HPDE6-E6E7 (cell line): Measurements from ENCODE around the gene R3HDM2.

ENCODE experiments used
- DNase-seq: peaks from one replicate; pipeline ENCODE4 v3.0.0; 2011; ENCODE audit warnings: missing footprints; ENCODE audit errors: extremely low spot score

Gene R3HDM2

DNA sequence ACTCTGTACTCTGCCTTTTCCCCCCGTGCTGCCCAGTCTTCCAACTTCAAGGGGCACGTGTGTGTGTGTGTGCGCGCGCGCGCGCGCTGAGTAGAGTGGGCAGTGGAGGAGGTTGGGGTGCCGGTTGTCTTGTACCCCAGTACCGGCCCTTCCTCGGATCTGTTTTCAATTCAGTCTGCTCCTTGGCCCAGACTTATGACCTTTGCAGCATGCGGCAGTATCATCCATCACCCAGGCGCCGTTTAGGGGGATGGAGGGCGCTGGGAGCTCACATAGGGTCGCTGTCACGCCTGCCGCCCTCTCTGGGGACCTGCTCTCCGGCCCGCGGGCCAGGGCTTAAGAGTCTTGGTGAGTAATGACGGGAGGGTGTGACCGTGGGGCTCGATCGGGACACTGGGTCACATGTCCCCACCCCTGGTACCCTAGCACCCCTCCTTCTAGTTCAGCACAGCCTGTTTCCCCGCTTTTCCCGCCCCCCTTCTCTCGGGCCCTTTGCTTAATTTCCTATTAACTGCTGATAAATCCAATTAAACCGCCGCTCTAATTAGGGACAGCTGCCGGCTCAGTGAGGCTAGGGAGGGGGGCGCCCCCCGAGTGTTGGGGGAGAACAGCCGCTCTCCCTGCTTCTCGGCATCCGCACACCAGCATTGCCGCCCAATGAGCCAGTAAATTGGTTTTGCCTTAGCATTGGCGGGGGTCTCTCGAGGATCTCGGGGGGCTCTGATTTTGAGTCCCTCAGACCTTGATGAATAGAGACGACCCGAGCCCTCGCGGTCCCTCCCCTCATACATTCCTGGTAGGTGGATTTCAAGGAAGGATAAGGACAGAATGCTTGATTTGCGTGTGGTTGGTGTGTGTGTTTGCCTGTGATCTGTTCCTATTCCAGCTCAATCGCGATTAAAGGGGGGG, 189.2 kb downstream of the R3HDM2 start:
- DNase-seq, result no peak

DNA sequence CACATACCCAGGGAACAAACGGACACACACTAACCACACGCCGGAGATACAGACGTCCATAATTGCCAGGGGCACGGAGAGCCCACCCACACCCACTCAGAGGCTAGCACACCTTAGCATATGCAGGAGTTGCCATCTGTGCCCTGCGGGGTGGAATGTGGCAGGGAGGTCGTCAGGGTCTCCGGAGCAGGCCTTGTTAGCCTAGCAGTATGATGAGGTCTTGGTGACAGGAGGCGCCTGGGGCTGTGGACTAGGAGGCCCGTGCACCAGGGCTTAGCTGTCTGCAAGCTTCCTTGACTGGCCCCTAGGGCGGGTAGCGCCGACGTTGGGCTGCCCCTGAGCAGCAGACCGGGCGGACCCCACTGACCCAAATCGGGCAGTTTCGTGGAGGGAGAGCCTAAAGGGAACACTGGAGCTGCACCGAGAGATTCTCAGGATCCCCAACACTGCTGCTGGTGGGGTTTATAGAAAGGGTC, 189.9 kb downstream of the R3HDM2 start:
- no peak for DNase-seq

DNA sequence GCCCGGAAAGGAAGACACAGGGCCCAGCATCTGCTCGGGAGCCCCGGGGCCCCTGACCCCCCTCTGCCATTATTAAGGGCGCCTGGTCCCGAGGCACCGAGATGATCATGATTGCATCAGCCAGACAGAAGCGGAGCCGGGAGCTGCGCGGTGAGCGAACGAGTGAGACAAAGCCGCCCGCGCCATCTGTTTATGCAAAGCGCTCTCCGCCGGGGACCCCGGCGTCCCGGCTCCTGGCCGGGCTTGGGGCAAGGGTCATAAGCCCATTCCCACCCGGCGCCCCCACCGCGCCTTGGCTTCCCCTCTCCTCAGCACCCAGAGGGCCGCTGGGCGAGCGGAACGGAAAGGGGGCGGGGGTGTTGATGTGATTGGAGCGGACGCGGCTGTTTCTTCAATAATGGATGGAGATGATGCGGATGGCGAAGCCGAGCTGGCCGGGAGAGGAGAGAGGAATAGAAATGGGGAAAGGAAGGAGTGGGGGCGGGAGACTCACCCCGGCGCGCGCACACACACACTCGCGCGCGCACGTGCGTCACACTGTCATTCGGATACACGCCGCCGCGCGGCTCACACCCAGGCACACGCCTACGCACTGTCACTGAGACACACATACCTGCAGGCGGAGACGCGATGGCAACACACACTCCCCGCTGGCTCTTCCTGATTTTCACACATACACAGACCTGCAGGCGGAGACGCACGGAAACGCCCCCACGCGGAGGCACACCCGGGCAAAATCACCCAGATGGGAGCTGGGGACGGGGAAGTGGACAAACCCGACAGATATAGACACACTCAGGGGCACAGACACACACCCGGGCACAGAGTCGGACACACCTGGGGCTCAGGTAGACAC, 190.5 kb downstream of the R3HDM2 start:
- DNase-seq, result no peak

DNA sequence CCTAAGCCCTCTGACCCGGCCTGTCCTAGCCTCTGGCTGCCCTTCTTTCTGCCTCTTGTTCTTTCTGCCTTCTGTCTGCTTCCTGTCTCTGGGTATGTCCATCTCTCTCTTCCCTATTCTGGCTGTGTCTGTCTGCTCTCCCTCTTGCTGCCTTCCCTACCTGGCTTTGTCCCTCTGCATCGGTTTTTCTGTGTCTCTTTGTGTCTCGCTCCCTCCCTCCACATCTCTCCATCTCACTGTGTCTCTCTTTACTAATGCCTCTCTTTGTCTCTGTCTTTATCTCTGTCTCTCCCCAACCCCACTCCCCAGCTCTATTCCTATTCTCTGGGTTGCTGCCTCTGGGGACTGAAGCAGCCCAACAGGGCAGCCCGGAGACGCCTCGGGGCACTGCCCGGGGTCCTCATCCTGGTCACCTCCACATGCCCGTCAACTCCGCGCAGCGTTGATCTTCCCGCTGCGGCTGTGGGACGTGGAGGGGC, 191.2 kb downstream of the R3HDM2 start:
- DNase-seq, result no peak

DNA sequence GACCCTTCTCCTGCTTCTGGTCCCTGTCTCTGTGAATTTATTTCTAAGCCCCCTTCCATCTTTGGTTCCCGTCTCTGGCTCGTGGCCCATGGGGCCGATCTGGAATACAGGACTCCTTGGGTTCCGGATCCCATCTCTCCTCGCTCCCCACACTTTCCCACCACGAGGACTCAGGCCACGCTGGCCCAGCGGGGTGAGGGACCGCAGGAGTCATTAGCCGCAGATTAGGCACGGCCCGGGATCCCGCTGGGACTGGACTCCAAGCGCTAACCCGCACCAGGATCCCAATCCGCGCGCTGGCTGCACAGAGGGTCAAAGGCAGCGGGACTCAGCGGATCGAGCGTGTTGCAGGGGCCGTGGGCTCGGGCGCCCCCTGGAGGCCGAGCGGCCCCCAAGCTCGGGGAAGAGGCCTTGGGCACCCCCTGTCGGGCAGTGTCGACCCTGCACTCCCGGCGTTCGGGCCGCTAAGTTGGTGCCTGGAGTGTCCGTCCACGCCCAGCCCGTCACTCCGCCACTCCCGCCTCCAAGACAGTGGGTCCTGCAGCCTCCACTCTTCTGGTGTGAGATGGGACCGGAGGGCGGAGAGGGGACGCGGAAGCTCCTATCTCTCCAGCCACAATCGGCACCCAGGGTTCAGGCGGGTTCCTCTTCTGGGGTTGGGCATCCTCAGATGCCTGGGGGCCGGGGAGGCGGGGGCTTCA, 191.8 kb downstream of the R3HDM2 start:
- DNase-seq, result peak; percentile 82

DNA sequence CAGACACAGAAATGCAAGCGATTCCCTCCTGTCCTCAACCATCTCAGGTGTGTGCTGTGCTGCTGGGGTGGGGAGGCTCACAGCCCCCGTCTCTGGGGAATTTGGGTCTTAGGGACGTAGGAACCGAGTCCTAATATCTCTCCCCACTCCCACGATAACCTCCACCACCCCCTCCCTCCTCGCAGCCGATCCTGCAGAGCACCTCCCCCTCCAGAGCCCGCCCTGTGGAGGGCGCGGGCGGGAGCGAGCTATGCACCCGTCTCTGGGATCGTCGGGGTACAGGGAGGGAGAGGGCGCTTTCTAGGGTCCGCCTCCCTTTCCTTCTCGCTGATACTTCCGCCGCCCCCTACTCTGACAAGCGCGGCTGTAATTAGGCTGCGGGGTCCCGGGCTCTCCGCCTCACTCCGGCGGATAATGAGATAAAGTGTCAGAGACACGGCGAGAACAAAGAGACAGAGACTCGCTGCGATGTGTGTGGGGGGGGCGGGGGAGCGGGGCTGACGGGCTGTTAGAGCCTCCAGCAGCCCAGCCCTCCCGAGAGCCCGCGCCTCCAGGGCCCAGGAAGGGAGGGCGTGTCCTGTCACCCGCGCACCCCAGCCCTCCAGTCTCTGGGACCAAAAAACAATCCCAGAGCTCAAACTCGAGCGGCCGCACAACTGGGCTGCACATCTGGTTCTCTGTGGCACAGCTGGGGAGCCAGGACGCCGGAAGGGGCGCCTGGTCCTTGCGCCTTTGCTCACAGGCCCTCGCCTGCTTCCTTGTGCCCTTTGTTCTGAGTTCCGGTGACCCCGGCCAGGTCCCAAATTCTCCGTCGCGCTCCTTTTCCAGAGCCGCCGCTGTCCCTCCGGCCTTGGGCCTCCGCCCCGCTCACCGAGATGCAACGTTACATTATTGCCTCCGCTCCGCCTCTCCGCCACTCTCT, 192.7 kb downstream of the R3HDM2 start:
- no peak for DNase-seq

DNA sequence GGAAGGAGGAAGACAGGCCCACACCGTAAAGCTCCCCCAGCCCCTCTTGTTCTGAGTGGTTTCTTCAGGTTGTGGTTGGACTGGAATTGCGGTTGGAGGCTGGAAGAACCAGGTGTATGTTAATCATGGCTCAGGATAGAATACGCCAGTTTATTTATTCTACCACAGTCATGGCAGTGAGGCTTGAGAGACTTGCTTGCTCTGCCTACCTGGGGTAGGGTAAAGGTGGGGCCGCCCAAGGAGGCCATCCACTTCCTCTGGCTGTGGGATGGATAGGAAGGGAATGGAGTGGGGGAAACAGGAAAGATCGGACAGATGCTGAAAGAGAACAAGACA, 193.3 kb downstream of the R3HDM2 start:
- DNase-seq, result no peak

DNA sequence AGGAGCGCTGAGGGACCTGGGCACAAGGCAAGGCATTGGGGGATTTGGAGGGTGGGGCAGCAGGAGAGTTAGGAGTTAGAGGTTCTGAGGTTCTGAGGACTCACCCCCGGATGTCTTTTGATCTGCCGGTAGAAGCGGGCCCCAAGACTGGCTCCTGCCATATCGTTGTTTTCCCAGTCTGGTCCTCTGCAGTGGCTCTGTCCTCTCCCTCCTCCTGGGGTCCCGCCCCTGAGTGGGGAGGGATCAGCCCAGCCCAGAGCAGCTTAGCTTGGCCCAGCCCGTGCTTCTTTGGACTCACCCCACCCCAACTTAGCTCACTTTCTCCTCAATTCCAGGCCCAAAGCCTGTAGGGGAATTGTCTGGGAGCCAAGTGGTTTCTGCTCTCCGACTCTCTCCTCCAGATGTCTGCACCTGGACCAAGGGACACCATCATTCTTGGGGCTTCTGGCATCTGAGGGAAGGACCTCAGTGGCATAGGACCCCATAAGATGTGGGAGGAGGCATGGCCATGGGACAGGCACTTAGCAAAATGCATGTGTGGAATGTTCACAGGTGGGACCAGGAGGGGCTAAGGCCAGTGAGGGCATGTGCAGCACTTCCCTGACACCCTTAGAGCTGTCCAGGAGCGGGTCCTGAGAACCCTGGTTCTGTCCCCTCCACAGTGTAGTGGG, 193.8 kb downstream of the R3HDM2 start:
- no peak for DNase-seq

DNA sequence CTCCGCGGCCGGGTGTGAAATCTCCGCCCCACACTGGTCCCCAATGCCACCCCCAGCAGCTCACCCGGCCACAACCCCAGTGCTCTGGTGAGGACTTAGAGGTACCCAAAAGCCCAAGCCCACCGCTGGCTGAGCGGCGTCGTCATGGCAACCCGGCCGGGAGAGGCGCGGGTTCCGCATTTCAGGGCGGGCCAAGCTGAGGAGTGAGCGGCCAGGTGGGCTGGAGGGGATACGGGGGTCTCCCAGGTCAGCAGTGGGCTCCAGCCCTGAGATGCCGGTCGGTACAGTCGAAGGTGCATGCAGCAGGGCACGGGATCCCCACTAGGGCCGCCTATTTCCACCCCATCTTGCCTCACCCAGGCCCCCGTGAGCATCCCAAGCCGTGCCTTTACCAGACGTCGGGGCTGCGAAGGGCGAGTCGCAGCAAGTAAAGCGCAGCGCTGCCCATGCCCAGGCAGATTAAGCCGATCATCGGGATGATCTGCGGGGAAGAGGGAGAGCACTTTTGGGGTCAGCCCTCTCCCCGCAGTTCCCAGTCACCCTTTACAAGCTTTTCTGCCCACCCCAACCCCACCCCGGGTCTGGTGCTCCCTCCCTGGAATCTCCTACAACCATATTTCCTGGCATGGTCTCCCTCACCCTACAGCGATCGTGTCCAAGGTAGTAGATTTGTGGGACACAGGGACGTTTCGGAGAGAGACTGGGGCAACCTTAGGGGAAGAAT, 194.5 kb downstream of the R3HDM2 start:
- no peak for DNase-seq

DNA sequence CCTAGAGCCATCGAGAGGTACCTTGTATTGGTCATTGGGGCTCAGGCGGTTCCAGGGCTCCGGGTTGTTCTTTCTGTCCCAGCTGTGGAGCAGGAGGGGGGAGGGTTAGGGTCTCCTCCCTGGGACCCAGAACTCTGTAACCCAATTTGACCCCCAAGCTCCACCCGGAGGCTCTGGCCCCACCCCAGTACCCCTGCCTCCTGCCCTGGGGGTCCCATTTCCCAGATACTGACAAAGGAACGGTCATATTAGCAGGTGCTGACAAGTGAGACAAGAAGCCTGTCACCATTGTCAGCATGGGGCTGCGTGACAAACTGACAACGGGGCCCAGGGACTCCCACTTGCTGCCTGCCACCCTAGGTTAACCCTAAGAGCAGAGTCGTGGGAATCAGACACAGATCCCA, 195.1 kb downstream of the R3HDM2 start:
- DNase-seq, result no peak

DNA sequence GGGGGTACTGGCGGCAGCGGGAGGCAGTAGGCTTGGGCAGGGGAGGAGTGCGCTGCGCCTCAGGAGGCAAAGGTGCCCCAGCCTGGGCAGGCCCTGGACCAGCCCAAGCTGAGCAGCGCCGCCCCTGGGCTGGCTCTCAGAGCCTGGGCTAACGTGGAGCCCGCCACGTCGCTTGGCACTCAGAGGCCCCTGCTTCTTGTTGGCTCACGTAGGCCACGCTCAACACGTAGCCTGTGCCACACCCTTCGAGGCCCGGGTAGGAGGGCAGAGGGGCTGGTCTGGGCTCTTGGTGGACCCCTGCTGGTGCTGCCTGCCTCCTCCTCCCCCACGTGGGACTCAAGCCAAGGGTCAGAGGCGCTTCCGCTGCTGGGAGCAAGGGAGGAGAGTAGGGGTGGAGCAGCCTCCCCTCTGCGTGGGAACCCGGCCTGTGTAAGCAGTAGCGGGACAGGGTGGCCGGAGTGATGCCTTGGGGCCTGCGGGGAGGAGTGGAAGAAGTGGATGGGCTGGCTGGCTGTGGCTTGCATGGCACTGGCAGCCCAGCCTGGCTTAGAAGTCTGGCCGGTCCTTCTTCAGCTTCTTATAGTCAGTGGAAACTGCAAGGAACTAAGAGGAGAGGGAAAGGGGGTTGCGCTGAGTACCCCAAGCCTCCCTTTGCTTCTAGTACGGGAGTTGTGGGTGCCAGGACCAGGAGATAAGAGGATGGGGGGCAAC, 195.7 kb downstream of the R3HDM2 start:
- DNase-seq, result no peak

DNA sequence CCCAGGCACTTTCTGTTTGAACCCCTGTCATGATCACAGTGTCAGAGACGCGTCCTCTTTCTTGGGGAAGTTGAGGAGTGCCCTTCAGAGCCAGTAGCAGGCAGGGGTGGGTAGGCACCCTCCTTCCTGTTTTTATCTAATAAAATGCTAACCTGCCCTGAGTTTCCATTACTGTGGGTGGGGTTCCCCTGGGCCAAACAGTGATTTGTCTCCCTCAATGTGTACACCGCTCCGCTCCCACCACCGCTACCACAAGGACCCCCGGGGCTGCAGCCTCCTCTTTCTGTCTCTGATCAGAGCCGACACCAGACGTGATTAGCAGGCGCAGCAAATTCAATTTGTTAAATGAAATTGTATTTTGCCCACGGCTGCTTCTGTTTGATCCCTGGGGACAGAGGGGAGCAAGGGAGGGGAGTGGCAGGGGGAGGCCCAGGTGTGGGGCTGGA, 196.2 kb downstream of the R3HDM2 start:
- DNase-seq, result no peak

DNA sequence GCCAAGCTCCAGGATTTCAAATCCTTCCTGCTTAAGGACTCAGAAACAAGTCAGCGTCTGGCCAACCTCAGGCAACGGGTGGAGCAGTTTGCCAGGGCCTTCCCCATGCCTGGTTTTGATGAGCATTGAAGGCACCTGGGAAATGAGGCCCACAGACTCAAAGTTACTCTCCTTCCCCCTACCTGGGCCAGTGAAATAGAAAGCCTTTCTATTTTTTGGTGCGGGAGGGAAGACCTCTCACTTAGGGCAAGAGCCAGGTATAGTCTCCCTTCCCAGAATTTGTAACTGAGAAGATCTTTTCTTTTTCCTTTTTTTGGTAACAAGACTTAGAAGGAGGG, 196.6 kb downstream of the R3HDM2 start:
- no peak for DNase-seq

DNA sequence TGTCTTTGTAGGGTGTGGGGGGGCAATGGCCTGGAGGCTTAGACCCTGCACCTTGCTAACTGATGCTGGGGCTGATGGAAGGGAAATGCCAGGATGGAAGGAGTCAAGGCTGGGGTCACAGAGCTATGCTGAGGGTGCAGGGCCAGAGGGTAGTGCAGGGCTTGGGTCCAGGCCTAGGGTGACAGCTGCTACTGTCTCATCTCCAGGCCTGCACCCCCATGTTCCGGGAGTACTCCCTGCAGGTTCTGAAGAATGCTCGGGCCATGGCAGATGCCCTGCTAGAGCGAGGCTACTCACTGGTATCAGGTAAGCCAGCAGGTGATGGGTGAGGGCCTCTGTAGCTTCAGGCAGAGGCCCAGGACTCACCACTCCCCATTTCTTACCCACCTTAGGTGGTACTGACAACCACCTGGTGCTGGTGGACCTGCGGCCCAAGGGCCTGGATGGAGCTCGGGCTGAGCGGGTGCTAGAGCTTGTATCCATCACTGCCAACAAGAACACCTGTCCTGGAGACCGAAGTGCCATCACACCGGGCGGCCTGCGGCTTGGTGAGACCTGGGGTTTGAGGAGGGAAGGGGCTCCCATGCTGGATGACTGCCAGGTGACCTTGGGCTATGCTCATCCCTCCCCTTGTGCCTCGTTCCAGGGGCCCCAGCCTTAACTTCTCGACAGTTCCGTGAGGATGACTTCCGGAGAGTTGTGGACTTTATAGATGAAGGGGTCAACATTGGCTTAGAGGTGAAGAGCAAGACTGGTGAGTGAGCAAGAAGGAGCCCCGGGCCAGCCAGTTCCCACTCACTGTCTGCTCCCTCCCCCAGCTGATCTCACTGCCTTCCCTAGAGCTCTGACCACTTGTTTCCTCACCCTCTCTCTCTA, 197.2 kb downstream of the R3HDM2 start:
- no peak for DNase-seq

DNA sequence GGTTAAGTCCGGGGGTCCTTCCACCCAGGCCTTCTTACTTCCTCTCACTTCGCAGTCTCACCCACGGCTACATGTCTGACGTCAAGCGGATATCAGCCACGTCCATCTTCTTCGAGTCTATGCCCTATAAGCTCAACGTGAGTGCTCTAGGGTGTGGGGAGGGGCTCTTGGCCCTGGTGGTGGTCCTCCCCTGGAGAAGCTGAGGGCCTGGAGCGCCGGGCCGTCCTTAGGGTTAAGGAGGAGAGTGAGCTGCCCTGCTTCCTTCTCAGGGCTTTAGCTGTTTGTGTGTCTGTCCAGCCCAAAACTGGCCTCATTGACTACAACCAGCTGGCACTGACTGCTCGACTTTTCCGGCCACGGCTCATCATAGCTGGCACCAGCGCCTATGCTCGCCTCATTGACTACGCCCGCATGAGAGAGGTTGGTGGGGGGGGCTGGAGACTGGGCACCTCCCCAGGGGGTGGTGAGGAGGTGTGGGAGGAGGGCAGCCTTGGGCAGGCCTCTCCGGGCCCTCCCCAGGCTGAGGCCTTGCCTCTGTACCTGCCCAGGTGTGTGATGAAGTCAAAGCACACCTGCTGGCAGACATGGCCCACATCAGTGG, 198.6 kb downstream of the R3HDM2 start:
- no peak for DNase-seq

DNA sequence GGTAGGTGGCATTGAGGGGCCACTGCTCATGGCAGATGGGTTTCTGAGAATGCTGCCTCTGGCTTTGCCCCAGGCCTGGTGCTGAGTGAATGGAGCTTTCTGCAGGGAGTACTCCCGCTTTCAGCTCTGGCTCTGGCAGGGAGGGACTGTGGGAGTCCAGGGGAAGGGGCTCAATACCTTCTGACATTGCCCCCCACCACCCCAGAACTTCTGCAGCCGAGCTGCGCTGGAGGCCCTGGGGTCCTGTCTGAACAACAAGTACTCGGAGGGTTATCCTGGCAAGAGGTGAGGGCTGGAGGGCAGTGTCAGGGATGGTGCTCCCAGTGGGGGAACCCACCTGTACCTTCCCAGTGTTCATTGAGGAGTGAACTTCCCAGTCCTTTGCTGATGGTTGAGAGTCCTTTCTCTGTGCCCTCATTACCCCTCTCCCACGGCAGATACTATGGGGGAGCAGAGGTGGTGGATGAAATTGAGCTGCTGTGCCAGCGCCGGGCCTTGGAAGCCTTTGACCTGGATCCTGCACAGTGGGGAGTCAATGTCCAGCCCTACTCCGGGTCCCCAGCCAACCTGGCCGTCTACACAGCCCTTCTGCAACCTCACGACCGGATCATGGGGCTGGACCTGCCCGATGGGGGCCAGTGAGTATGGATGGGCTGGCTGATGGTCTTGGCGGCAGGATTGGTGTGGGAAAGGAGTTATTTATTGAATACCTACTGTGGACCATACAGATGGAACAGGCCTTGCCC, 199.4 kb downstream of the R3HDM2 start:
- DNase-seq, result no peak
